T1000 (cell line): ENCODE data around the gene SLC25A53.

Experiments used
- DNase-seq: peaks from one replicate; lab custom pipeline; 2025; ENCODE audit warnings: mixed read lengths; lab: John Stamatoyannopoulos, UW

The SLC25A53 gene, protein sequence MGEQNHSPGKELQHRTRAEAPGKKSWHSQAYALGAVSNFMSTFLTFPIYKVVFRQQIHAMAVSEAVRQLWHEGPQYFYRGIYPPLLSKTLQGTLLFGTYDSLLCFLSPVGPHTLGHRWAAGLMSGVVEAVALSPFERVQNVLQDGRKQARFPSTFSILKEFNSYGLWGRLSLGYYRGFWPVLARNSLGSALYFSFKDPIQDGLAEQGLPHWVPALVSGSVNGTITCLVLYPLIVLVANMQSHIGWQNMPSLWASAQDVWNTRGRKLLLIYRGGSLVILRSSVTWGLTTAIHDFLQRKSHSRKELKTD

DNA sequence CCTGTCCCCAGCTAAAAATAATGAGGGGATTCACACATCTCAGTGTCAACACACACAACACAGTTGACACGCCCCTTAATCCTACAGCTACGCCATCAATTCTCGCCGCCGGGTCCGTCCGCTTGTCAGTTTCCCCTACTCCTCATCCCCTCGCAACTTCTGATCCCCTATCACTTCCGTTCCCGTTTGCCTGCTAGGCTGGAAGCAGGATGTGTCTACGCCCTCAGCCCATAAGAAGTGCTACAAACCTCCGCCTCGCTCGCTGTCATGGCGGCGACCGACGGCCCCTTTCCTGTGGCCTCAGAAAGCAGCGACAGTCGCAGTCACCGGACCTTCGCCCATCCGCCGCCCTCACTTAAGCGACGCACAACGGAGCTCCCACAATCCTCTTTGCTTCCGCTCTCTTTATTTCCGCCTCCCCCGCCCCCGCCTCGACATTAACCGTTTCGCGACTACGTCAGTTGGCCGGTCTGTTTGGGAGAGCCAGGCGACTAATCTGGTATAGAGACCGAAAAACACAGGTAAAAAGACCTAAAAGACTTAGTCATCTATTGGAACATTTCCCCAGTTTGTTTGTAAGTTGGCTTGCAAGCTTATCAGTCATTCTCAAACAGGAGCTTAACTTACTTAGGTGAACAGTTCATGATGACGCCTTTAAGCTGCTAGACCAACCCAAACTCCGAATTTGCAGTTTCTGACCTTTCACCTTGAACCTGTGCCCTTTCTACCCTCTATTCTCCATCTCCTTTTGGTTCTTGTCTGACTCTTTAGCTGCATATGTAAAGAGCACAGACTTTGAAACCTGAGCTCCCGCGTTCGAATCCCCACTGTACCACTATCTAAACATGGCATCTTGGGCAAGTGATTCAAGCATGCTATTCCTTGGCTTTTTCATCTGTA lies at the start of gene SLC25A53:
TSS of gene SLC25A53 (minus strand) at position 380 of the 900 bp plus-strand sequence. CDS start 51,752 bp downstream, outside the sequence.
- peak; percentile 58 for DNase-seq

DNA sequence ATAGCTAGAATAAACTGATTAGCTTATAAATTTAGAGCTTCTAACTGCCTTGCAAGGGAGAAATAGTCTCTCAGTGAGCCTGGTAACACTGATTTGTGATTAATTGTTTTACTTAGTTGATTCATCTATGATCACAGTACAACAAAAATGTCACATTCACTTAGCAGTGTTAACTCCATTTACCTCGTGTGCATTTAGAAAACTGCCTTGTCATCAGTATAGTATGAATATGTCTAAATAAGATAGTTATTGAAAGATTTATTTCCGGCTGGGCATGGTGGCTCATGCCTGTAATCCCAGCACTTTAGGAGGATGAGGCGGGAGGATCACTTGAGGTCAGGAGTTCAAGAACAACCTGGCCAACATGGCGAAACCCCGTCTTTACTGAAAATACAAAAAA lies 48.7 kb upstream of the SLC25A53 start:
- DNase-seq, result no peak

DNA sequence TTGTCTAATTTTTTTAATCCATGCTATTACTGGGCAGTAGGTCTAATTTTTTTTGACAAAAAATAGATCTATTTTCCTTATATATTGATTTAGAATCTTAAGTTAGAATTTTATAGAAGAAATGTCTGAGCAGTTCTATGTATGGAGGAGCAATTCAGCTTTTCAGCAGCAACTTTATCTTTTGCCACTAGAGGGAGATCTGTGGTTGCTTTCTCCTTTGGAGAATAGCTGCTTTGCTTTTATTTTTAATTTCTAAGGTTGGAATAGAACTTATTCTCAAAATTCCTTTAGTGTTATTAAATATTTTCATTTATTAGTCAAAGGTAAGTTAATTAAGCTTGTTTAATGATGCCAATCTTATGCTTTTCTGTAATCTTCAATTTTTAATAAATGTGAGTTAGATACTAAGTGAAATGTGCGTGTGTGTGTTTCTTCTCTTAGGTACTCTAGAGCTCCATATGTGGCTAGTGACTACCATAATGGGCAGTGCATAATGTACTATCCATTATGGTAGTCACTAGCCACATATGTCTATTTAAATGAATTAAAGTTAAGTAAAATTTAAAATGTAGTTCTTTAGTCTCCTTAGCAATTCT lies 38.8 kb upstream of the SLC25A53 start:
- DNase-seq, result no peak

DNA sequence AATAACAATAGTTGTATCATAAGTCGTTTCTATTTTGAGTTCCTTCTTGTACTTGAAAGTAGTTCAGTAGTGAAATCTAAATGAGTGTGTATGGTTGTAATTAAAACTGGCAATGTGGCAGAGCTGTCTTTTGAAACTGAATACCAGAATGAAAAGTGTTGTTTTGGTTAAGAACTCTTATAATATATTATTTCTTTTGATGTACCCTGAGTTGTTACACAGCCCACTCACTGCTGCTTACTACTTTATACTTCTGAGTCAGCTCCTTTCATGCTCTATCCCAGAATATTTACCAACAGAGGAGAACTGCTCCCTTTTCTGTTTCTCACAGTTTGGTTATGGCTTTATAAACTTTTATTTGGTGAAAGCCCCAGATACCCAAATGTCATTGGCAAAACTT lies 38.2 kb upstream of the SLC25A53 start:
- no peak for DNase-seq

DNA sequence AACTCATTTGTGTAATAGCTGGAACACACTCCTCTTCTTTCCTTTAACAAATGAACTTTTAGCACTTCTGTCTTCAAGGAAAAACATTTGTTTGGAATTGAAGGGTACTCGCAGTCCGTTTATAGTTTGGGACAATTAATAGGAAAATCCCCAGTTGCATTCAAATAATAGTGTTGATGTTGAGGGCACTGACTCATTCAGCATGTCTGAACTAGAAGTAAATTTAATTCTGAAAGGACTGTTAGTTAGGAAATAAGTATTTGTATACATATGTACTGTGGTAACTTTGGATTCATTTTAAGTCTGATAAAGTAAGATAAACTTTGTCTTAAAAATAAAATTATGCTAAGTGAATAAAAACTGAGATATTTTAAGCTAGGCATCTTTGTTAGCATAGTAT lies 36.7 kb upstream of the SLC25A53 start:
- DNase-seq, result no peak

DNA sequence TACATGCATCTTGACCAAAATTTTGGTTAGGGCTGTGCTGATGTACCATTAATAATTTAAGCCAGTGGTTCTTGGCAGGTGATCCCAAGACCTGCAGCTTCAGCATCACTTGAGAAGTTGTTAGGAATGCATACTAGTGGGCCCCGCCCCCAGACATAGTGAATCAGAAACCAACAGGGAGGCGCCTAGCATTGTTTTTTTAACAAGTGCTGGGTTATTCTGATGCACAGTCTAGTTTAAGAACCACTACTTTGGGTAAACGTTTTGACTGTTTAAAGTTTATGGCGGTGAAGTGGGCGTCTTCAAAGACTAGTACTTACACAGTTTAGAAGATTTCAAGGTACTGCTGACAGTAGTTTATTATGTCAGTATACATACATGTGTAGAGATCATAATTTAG lies 33.0 kb upstream of the SLC25A53 start:
- no peak for DNase-seq

DNA sequence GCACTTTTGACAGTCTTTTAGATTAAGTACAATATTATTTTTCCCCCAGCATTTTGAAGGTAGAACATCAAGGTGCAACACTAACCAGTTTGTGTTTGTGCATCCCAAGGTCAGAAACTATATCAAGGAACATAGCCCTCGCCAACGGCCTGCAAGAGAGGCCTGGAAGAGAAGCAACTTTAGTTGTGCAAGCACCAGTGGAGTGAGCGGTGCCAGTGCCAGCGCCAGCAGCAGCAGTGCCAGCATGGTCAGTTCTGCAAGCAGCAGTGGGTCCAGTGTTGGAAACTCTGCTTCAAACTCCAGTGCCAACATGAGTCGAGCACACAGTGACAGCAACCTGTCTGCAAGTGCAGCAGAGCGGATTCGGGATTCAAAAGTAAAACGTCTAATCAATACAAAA lies 31.1 kb upstream of the SLC25A53 start:
- no peak for DNase-seq

DNA sequence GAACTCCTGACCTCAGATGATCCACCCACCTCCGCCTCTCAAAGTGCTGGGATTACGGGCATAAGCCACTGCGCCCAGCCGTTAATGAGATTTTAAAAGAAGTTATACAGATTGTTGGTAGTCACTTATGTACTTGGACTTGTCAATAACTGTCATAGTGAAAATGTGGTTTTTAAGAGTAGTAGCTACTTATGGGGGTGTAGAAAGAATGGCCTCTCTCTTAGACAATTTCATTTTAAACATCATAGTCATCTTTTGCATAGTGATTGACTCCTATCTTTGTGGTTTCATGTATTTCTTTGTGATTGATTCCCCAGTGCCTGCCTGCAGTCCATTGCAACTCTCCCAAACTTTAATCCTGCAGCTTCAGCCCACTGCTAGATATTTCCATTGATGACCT lies 26.9 kb upstream of the SLC25A53 start:
- no peak for DNase-seq

DNA sequence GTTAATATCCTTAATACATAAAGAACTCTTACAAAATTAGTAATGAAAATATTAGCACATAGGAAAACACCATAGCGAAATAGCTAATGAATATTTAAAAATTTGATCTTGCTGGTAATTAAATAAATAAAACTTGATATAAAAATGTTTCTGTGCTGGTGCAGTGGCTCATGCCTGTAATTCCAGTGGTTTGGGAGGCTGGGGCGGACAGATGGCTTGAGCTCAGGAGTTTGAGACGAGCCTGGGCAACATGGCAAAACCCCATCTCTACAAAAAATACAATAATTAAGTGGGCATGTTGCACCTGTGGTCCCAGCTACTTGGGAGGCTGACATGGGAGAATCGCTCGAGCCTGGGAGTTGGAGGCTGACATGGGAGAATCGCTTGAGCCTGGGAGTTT lies 17.0 kb upstream of the SLC25A53 start:
- DNase-seq, result no peak

DNA sequence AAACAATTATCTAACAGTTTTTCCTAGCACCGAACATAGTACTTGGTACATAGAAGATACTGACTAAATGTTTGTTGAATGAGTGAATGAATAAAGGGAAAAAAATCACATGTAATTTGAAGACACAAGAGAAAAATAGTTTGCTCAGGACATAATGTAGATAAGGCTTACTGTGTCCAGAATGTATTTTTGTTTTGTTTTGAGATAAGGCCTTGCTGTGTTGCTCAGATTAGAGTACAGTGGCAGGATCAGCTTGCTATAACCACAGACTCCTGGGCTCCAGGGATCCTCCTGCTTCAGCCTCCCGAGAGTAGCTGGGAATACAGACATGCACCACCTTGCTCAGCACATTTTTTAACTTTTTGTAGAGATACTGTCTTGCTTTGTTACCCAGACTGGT lies 16.0 kb upstream of the SLC25A53 start:
- DNase-seq, result no peak

DNA sequence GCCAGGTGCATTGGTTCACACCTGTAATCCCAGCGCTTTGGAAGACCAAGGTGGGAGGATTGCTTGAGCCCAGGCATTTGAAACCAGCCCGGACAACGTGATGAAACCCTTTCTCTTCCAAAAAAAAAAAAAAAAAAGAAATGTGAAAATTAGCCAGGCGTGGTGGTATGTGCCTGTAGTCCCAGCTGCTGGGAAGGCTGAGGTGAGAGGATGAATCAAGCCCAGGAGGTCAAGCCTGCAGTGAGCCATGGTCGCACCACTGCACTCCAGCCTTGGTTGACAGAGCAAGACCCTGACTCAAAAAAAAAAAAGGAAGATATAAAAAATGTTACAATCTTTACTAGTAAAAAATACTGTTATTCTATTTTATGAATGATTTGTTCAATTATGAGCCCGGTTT lies 15.3 kb upstream of the SLC25A53 start:
- DNase-seq, result no peak

DNA sequence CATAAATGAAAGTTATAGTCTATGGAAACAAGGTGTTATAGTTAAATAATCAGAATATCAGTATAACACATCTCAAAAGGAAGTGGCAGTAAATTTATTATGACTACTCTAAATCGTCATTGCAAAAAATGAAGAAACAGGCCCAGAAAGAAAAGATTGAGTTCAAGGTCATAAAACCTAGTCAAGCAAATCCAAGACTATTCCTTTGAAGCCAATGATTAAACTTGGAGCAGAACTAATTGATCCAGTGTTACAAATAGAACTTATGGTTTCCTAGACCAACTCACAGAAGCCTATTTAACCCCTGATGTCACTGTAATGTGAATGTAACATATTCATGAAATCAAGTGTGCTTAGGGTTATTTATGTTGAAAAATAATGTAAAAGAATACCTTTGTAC lies 11.3 kb upstream of the SLC25A53 start:
- DNase-seq, result no peak

DNA sequence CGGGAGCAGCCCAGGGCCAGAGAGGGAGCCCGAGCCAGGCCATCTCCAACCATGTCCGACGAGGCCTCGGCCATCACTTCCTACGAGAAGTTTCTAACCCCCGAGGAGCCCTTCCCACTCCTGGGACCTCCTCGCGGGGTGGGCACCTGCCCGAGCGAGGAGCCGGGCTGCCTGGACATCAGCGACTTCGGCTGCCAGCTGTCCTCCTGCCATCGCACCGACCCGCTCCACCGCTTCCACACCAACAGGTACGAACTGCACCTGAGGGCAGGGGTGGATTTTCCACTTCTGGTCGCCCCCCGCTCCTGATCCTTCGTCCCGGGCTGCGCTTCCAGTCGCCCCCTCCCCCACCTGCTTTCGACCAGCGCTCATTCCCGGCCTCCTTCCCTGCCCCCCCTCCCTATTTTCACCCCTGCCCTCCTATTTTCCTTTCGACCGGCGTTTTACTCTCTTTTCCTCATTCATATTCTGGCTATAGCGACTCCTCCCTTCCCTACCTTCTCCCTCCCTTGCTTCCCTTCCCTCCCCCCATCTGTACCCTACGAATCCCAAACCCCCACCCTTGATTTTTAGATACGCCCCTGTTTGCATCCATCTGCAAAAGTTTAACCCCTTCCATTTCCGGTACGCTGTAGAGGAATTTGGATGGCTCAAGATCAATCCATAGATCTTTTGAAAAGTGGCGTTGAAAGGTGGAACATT lies 10.1 kb upstream of the SLC25A53 start:
- no peak for DNase-seq

DNA sequence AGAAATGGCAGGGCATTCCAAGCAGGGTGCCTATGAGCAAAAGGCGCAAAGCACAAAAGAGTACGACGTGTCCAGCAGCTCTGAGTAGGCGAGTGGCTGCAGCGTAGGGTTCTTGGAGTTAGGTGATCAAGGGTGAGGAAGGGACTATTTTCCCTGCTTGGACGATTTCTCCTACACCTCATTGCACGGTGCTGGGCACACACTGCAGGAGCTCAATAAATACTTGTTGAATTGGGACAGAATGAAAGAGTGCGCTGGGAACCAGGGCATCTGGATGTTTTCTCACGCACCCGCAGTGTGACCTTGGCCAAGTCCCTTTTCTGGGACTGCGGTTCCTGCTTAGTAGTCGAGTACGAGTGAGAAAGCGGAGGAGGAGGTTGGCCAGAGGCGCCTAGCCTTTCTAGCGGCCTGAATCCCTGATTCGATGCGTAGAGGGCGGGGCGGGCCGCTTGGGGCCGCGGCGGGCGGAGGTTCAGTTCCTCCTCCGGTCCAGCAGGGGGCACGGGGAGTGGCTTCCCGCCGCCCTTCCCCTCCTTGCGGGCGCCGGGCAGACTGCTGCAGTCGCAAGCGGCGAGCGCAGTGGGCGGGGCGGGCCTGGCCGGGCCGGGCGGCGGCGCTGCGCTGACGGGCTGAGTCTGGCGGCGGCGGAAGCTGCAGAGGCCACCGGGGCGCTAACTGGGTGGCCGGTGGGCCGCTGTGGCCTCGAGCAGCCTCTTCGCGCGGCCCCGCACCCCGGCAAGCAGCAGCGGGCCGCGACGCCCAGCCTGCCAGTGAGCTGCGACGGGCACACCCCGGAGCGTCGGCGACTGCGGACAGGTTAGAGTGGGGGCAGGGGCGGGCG lies 9.3 kb upstream of the SLC25A53 start, which contains the start of gene FAM199X:
TSS of gene FAM199X (plus strand) at position 560 of the 841 bp plus-strand sequence. CDS start 333 bp downstream, outside the sequence.
- peak; percentile 60 for DNase-seq

DNA sequence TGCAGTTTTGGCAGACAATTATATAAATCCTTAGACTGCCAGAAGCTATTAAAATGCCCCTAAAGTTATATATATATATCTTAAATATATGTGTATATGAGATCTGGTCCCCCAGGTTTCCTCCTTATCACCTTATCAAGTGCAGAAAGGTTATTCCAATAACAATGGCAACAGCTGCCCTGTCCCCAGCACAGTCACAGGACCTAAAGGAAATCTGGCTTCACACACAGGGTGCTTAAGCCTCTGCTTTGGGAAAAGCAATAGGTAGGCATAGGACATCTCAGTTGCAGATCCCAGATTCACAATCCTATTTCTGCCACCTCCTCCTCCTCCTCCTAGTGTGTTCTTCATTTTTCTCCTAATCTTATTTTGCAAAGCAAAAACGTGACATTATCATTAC lies 5.8 kb downstream of the SLC25A53 start:
- DNase-seq, result no peak

DNA sequence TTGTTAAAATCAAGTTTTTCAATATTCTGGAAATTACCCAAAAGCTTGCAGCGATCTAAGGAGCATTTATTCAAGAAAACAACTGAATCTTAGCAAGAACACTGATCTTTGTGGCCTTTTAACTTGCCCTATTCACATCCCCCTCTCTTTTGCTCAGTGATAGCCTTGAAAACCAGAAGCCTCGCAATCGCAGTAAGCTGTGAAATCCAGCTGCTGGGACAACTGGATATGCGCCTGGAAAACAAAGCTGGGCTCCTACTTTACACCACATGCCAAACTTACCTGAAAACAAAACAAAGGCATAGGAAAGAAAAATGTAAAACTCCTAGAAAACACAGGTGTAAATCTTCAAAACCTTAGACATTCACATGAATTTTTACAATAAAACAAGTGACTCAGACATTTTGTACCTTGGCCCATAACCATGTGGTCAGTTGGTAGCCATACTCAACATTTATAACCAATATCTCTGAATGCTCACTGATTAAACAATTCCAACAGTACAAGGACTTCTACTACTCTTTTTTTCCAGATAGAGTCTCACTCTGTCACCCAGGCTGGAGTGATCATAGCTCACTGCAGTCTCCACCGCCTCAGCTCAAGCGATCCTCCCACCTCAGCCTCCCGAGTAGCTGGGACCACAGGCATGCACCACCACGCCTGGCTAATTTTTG lies 15.6 kb downstream of the SLC25A53 start:
- no peak for DNase-seq

DNA sequence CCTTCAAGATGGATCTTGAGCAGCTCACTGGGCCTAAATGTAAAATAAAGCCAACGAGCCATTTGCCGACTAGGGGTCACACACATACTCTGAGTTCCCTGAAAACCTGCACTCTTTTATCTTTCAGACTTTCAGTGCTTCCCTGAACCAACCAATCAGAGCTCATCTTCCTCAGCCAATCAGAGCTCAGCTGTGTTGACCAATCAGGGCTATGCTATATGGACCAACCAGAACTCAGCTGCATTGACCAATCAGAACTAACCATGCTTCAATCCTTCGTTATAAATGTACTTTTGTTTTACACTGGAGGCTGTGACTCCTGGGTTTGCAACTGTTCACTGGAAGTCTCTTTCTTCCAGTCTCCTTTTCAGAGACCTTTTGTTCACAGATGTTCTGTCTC lies 19.3 kb downstream of the SLC25A53 start:
- DNase-seq, result peak; percentile 4

DNA sequence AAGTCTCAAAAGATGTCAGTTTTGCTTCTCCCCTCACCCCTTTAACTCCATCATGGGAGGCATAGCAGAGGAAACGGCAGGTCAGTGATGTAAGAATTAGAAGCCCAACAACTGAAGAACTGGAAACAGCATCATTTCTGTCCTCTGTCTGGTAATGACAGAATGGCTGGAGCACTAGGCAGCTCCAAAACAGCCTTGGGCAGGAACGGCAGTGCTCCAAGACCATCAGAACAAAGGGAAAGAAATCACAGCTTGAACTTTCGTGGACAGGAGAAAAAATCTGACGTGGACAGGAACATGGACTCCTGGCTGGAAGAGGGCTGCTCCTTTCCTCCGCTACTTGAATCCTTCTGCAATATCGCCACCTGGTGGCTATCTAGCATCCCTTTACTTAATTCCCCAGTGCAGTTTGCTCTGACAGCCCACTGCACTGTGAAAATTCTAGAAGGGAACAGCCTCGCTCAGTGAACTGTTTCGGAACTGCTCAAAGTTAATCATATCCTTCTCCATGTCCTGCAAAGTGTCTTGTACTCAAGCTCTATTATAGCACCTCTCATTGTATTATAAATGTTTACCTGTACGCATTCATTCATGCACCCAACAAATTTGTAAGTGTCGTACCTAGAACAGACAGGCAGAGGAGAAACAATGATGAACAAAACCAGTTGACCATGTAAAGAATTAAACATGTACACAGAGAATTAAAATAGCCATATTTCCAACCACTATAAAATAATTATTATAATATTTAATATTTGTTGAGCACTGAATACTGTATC lies 20.4 kb downstream of the SLC25A53 start:
- peak; percentile 49 for DNase-seq

DNA sequence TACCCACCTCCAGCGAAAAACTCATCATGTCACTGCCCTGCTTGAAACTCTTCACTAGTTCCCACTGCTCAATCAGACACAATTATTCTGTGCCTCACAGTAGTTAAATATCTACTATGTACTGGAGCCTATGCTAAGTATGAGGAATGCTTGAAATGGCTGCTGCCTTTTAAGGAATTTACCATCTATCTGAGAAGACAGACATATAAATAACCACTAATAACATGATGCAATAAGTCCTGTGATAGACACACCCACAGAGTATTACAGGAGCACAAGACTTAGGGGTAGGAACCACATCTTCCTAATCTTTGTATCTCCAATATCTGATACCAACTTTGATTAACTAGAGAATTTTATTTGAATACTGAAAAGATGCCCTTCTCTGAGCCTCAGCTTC lies 21.1 kb downstream of the SLC25A53 start:
- DNase-seq, result no peak
